Activated CD8-positive, alpha-beta T cell treated with anti-CD3 and anti-CD28 coated beads for 36 hours (primary cell): Measurements from ENCODE around the gene HRH3. TPM values are rescaled to one million over a fixed set of nuclear protein-coding genes. Genes with fewer than 3 reads are reported as not detected.

Source experiments
- ATAC-seq: fragments of 200-7000 bp; cut with Tn5 transposase; one replicate; pipeline ENCODE4 v1.10.0; 2021; ENCODE audit warnings: mild to moderate bottlenecking, moderate library complexity
- CTCF ChIA-PET: fragments of 350-600 bp; sonication (Branson Sonifier 250); formaldehyde crosslinking; loops from one replicate; lab custom pipeline; 2021; ENCODE audit warnings: antibody characterized with exemption; lab: Charles Lee
- POLR2A ChIA-PET: fragments of 350-600 bp; sonication (Branson Sonifier 250); formaldehyde crosslinking; loops from one replicate; lab custom pipeline; 2021; ENCODE audit warnings: antibody characterized with exemption; lab: Charles Lee
- DNase-seq: peaks from one replicate; pipeline ENCODE4 v3.0.0-alpha.2; 2020
- H3K27ac Mint-ChIP-seq: one replicate; pipeline ENCODE4 v1.8.0; 2021; ENCODE audit warnings: mild to moderate bottlenecking, mixed read lengths
- H3K27me3 Mint-ChIP-seq: one replicate; pipeline ENCODE4 v1.8.0; 2021; ENCODE audit warnings: mixed read lengths
- H3K36me3 Mint-ChIP-seq: one replicate; pipeline ENCODE4 v1.8.0; 2021; ENCODE audit warnings: low read depth, mixed read lengths
- H3K4me1 Mint-ChIP-seq: one replicate; pipeline ENCODE4 v1.8.0; 2021; ENCODE audit warnings: low read depth, mixed read lengths
- H3K4me3 Mint-ChIP-seq: one replicate; pipeline ENCODE4 v1.8.0; 2021; ENCODE audit warnings: mild to moderate bottlenecking, moderate library complexity, mixed read lengths
- H3K9me3 Mint-ChIP-seq: one replicate; pipeline ENCODE4 v1.8.0; 2021; ENCODE audit warnings: mixed read lengths
- intact Hi-C: fragments of 100-400 bp; cut with micrococcal nuclease; formaldehyde crosslinking; loops from one replicate; pipeline ENCODE4 v1.10.0; 2022
- total RNA-seq, 2 experiments: library from RNA; stranded (reverse); gene quantifications; one replicate each; pipeline ENCODE4 v1.2.3, GENCODE V29; 2021
- TF ChIP-seq, protein P1 (sequence below): fragments of 200-600 bp; IDR thresholded peaks from one replicate; pipeline ENCODE4 v1.8.0; 2022; ENCODE audit warnings: antibody characterized with exemption, mild to moderate bottlenecking

HRH3 gene
- total RNA-seq, 2 experiments from 2014 or later: not detected

DNA sequence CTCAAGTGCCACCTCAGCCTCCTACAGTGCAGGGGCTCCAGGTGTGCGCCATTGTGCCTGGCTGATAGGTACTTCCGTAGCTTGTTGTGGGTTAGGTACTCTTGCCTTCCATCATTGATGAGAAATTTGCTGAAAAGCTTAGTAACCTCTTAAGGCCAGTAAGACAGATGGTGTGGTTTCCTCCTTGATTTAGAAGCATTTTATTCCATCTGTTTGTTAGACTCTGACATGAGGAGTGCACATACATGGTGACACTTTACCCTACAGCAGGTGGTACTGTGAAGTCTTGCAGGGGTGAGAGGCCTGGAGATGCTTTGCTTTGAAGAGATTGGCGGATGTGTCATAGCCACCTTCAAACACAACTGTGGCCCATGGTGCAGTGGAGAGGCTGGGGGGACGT is 52.0 kb downstream of the HRH3 start:
- H3K27ac Mint-ChIP-seq: no peak overlapping the region
- CTCF ChIA-PET: no interaction called here

DNA sequence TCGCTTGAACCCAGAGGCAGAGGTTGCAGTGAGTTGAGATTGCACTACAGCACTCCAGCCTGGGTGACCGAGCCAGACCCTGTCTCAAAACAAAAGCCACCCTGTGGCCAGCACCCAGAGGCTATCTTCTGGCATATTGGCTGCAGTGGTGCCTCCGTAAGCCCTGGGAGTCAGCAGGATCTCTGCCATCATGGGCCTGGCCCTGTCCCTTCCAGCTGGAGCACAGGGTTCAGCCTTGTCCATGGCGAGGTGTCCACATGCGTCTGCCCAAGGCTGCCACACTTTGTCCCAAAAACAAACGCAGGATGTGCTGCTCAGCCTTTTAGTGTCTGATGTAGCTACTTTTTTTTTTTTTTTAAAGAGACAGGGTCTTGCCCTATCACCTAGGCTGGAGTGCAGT is 52.6 kb downstream of the HRH3 start:
- ChIA-PET POLR2A (no interaction called here), CTCF (no interaction called here)
- Mint-ChIP-seq H3K4me3 (no peak overlapping the region), H3K27ac (no peak overlapping the region), H3K27me3 (no peaks in the 10 kb centered on the region), H3K4me1 (no peaks in the 10 kb centered on the region), H3K36me3 (peaks cover 8% of the 10 kb centered on the region), H3K9me3 (no peaks in the 10 kb centered on the region)
- ATAC-seq (no peak), DNase-seq (no peak)
- TF ChIP-seq, protein P1, sequence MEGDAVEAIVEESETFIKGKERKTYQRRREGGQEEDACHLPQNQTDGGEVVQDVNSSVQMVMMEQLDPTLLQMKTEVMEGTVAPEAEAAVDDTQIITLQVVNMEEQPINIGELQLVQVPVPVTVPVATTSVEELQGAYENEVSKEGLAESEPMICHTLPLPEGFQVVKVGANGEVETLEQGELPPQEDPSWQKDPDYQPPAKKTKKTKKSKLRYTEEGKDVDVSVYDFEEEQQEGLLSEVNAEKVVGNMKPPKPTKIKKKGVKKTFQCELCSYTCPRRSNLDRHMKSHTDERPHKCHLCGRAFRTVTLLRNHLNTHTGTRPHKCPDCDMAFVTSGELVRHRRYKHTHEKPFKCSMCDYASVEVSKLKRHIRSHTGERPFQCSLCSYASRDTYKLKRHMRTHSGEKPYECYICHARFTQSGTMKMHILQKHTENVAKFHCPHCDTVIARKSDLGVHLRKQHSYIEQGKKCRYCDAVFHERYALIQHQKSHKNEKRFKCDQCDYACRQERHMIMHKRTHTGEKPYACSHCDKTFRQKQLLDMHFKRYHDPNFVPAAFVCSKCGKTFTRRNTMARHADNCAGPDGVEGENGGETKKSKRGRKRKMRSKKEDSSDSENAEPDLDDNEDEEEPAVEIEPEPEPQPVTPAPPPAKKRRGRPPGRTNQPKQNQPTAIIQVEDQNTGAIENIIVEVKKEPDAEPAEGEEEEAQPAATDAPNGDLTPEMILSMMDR: no peak
- intact Hi-C loops: no loop called here

More for the DNA sequence above, 52.0 kb downstream of the HRH3 start:
- POLR2A ChIA-PET: no interaction called here
- TF ChIP-seq, protein P1: no peak
- intact Hi-C loops: no loop called here
- Mint-ChIP-seq H3K27me3 (no peaks in the 10 kb centered on the region), H3K36me3 (peaks cover 8% of the 10 kb centered on the region), H3K4me3 (no peak overlapping the region), H3K4me1 (no peaks in the 10 kb centered on the region), H3K9me3 (no peaks in the 10 kb centered on the region)
- DNase-seq (no peak), ATAC-seq (no peak)

DNA sequence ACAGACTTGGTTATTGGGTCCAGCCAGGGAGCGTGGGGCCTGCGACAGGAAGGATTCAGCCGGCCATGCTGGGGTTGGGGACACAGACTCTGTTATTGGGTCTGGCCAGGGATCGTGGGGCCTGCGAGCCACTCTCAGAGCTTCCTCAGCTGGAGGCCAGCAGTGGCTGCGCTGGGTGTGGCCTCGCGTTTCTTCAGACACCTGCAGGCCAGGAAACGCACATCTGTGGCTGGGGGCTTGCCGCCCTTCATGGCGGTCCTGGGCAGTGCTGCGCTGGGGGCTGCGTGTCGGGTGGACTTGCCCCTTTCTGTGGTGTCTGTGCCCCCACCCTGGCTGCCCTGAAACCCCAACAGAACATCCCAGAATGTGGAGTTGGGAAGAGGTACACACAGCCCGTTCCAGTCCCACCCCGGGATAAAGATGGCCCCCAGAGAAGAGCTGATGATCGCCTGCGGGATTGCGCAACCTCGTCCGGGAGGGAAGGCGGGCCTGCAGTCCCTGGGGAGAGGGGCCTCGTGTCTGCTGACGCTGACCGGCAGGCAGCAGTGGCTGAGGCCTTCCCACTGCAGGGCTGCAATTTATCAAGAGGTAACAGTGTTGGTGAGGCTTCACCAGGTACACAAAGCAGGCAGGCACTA is 54.2 kb downstream of the HRH3 start:
- Mint-ChIP-seq H3K27ac (no peak overlapping the region), H3K4me3 (no peak overlapping the region), H3K27me3 (no peaks in the 10 kb centered on the region), H3K9me3 (no peaks in the 10 kb centered on the region), H3K4me1 (no peaks in the 10 kb centered on the region), H3K36me3 (peaks cover 8% of the 10 kb centered on the region)
- no peak for DNase-seq
- CTCF ChIA-PET: no interaction called here
- intact Hi-C loops: no loop called here
- POLR2A ChIA-PET: no interaction called here
- no peak for ATAC-seq
- TF ChIP-seq, protein P1: no peak

Other genes with a start within 250 kb of the HRH3 start
- gene TAF4, start 154.4 kb downstream of the HRH3 start, total RNA-seq: 10 to 100 TPM; 14.1 to 15.9 TPM
- gene LSM14B, start 97.8 kb downstream of the HRH3 start, total RNA-seq: 10 to 100 TPM; 33.5 to 35.6 TPM
- 100 to 1,000 TPM; 286 to 289 TPM for gene PSMA7, start 76.9 kb downstream of the HRH3 start, total RNA-seq
- gene SS18L1, start 76.5 kb downstream of the HRH3 start, total RNA-seq: 10 to 100 TPM; 15.3 to 16.1 TPM
- gene MTG2, start 37.2 kb downstream of the HRH3 start, total RNA-seq: 10 to 100 TPM; 36.5 to 40.5 TPM
- 10 to 100 TPM; 23.6 to 24.3 TPM for gene OSBPL2, start 18.2 kb upstream of the HRH3 start, total RNA-seq
- gene ADRM1, start 82.7 kb upstream of the HRH3 start, total RNA-seq: 100 to 1,000 TPM; 110 to 115 TPM
- under 1 TPM; 0.25 to 0.76 TPM for gene LAMA5, start 147.0 kb upstream of the HRH3 start, total RNA-seq
- gene RPS21, start 166.8 kb upstream of the HRH3 start, total RNA-seq: 1,000 to 10,000 TPM; 2,670 to 2,760 TPM
- gene CABLES2, start 187.0 kb upstream of the HRH3 start, total RNA-seq: 1 to 10 TPM; 3.2 to 4.5 TPM
- gene RBBP8NL, start 207.3 kb upstream of the HRH3 start, total RNA-seq: not detected